Lung (tissue), 12 donors: Measurements from ENCODE around the gene ITPK1. TPM values are rescaled to one million over a fixed set of nuclear protein-coding genes. Genes with fewer than 3 reads are reported as not detected.

ENCODE experiments used
- ATAC-seq: fragments of 200-7000 bp; cut with Tn5 transposase; one replicate; pipeline ENCODE4 v1.9.1; 2020; ENCODE audit warnings: moderate number of reproducible peaks; ENCODE audit not compliant: insufficient read depth, low FRiP score
- DNase-seq, 3 donors: peaks; one replicate each; pipeline ENCODE4 v3.0.0-alpha.2; 2013 to 2017
- H3K27ac ChIP-seq, 2 donors: one replicate each; pipeline ENCODE4 v1.5.1; 2013; ENCODE audit warnings: mild to moderate bottlenecking in 2 of 2, moderate library complexity in 2 of 2, control low read depth in 1 of 2, inconsistent platforms in 1 of 2, low read depth in 1 of 2, low read length in 1 of 2
- H3K27me3 ChIP-seq, 3 donors: one replicate each; pipeline ENCODE4 v1.5.1; 2013; ENCODE audit warnings: low read length in 2 of 3; ENCODE audit not compliant: control insufficient read depth in 3 of 3, insufficient read depth in 3 of 3
- H3K36me3 ChIP-seq, 4 donors: one replicate each; pipeline ENCODE4 v1.5.1; 2013; ENCODE audit warnings: low read length in 4 of 4, mild to moderate bottlenecking in 1 of 4, moderate library complexity in 1 of 4; ENCODE audit not compliant: control insufficient read depth in 4 of 4, insufficient read depth in 4 of 4
- H3K4me1 ChIP-seq, 5 donors: one replicate each; pipeline ENCODE4 v1.5.1; 2013; ENCODE audit warnings: low read length in 5 of 5, mild to moderate bottlenecking in 2 of 5, moderate library complexity in 1 of 5; ENCODE audit not compliant: control insufficient read depth in 5 of 5, insufficient read depth in 5 of 5
- H3K4me3 ChIP-seq: one replicate; pipeline ENCODE4 v1.5.1; 2013; ENCODE audit warnings: mild to moderate bottlenecking, control low read depth, moderate library complexity
- H3K9ac ChIP-seq, 2 donors: one replicate each; pipeline ENCODE4 v1.5.1; 2013; ENCODE audit warnings: low read length in 2 of 2, control low read depth in 1 of 2; ENCODE audit not compliant: insufficient read depth in 1 of 2
- H3K9me3 ChIP-seq, 4 donors: one replicate each; pipeline ENCODE4 v1.5.1; 2013; ENCODE audit warnings: low read length in 3 of 4, mild to moderate bottlenecking in 1 of 4, moderate library complexity in 1 of 4; ENCODE audit not compliant: control insufficient read depth in 4 of 4, insufficient read depth in 3 of 4
- CTCF ChIP-seq: IDR thresholded peaks from 2 replicates; pipeline ENCODE4 v1.5.1; 2012; ENCODE audit warnings: mild to moderate bottlenecking; ENCODE audit errors: control extremely low read depth, extremely low read depth
- WGBS, 2 donors: extraction: QIAGEN DNeasy Blood & Tissue Kit; methylation state at CpG; one replicate each; pipeline ENCODE4 v1.1.7; 2013; 5-methylcytosine and 5-hydroxymethylcytosine counted together
- polyA plus RNA-seq, 2 donors: library from polyadenylated mRNA; stranded (reverse); fragments of 200-250 nt; gene quantifications; one replicate each; pipeline ENCODE4 v1.2.1, GENCODE V29; 2013
- total RNA-seq, 2 donors: library from RNA; depleted of rRNA in 1 of 2; stranded (reverse); fragments of >200 nt in 1 of 2; gene quantifications; one replicate each; pipeline ENCODE4 v1.2.1, GENCODE V29; 2014 to 2021
- donor health status: control.
- donor health status: control.
- donor health status: Bipolar disorder and iron deficiency.
- donor health status: healthy.
- donor health status: DM: yes; HTN: yes; CAD: no.

Gene ITPK1
- total and polyA plus RNA-seq, 4 donors: 17.5 to 99.4 (median 45.3) TPM

- peaks cover 0 to 17% (median 3%) of the 10 kb centered on the region in 3 donors for H3K27me3 ChIP-seq
- TF ChIP-seq CTCF: no peak
- no peak overlapping the region for H3K4me3 ChIP-seq
- no peaks in the 10 kb centered on the region for H3K4me1 ChIP-seq
- H3K36me3 ChIP-seq: no peaks in the 10 kb centered on the region
- no peak for ATAC-seq
- H3K9me3 ChIP-seq: peaks cover 0 to 1% (median 0%) of the 10 kb centered on the region in 4 donors
- no peak overlapping the region for H3K27ac ChIP-seq
- 78 to 81% methylated on average over 8 of the region's 8 CpGs for WGBS, 2 donors
- H3K9ac ChIP-seq: no peak overlapping the region
- DNase-seq: no peak
These were observed 210.1 kb downstream of the ITPK1 start for GRCh38 chr14:92905667-92906066.

GRCh38 chr14:92903359-92903758, 212.4 kb downstream of the ITPK1 start:
- no peak overlapping the region for H3K4me3 ChIP-seq
- WGBS, 2 donors: 65 to 78% methylated on average over 6 of the region's 6 CpGs
- no peaks in the 10 kb centered on the region for H3K4me1 ChIP-seq
- ATAC-seq (no peak), DNase-seq (no peak)
- no peak overlapping the region for H3K9ac ChIP-seq
- no peak overlapping the region for H3K27ac ChIP-seq
- no peaks in the 10 kb centered on the region for H3K36me3 ChIP-seq
- H3K9me3 ChIP-seq: peaks cover 0 to 1% (median 0%) of the 10 kb centered on the region in 4 donors
- peaks cover 0 to 19% (median 3%) of the 10 kb centered on the region in 3 donors for H3K27me3 ChIP-seq
- no peak for TF ChIP-seq CTCF

GRCh38 chr14:92902726-92903125, 213.0 kb downstream of the ITPK1 start:
- Histone ChIP-seq H3K27ac (no peak overlapping the region), H3K27me3 (peaks cover 0 to 19% (median 3%) of the 10 kb centered on the region in 3 donors), H3K4me1 (no peaks in the 10 kb centered on the region), H3K36me3 (no peaks in the 10 kb centered on the region), H3K9me3 (peaks cover 0 to 3% (median 0%) of the 10 kb centered on the region in 4 donors), H3K4me3 (no peak overlapping the region), H3K9ac (no peak overlapping the region)
- ATAC-seq (no peak), DNase-seq (no peak)
- no peak for TF ChIP-seq CTCF
- WGBS, 2 donors: 16 to 33% methylated on average over 17 of the region's 17 CpGs

- no peak overlapping the region for H3K4me3 ChIP-seq
- H3K27ac ChIP-seq: no peak overlapping the region
- no peak overlapping the region for H3K9ac ChIP-seq
- peaks cover 0 to 19% (median 3%) of the 10 kb centered on the region in 3 donors for H3K27me3 ChIP-seq
- no peaks in the 10 kb centered on the region for H3K36me3 ChIP-seq
- WGBS, 2 donors: 69 to 75% methylated on average over 6 of the region's 6 CpGs
- no peak for TF ChIP-seq CTCF
- no peaks in the 10 kb centered on the region for H3K4me1 ChIP-seq
- DNase-seq (no peak), ATAC-seq (no peak)
- peaks cover 0 to 3% (median 0%) of the 10 kb centered on the region in 4 donors for H3K9me3 ChIP-seq
These were observed 213.5 kb downstream of the ITPK1 start for GRCh38 chr14:92902191-92902590.
